ENCODE measurements around the gene DAZAP1. TPM values are rescaled to one million over a fixed set of nuclear protein-coding genes. Genes with fewer than 3 reads are reported as not detected.

The DAZAP1 gene
- total and polyA plus RNA-seq, 8 donors = 35.3 to 67.4 (median 55.1) TPM

- H3K4me3 ChIP-seq = peak overlapping the region in 2 of 4 donors; percentile 27 to 30
- FAIRE-seq (no peak), DNase-seq (peak in 5 of 6 donors; percentile 53 to 90 (median 76)), ATAC-seq (peak; percentile 88 to 97 (median 92))
- intact Hi-C loops (cut with DNase I) = loop anchor here in 1 of 3 donors (10.0 kb wide), 1 partner anchor 69 kb away; the partner anchor contains the start of gene ADAMTSL5
- peak; percentile 86 to 96 (median 91) for TF ChIP-seq CTCF (IDR thresholded peaks at IDR 0.05)
- H3K4me1 ChIP-seq = peaks cover 0 to 18% (median 0%) of the 10 kb centered on the region in 3 donors
- no peaks in the 10 kb centered on the region for H3K9me3 ChIP-seq
- peaks cover 0 to 17% (median 3%) of the 10 kb centered on the region in 4 donors for H3K27me3 ChIP-seq
- H3K36me3 ChIP-seq = peaks cover 8 to 18% (median 8%) of the 10 kb centered on the region in 3 donors
- H3K27ac ChIP-seq = no peak overlapping the region
- 2% methylated on average over 65 to 70 of the region's 70 CpGs for WGBS, 2 donors
Measured at GRCh38 chr19:1445185-1445931, 38.0 kb downstream of the DAZAP1 start.

GRCh38 chr19:1445932-1446712 is 38.7 kb downstream of the DAZAP1 start:
- no peak for FAIRE-seq
- peak in 3 of 6 donors; percentile 13 to 84 (median 51) for DNase-seq

GRCh38 chr19:1446713-1447481 is 39.5 kb downstream of the DAZAP1 start:
- H3K27me3 ChIP-seq = peaks cover 0 to 17% (median 3%) of the 10 kb centered on the region in 4 donors
- H3K4me1 ChIP-seq = peaks cover 0 to 13% (median 0%) of the 10 kb centered on the region in 3 donors
- intact Hi-C loops (cut with DNase I) = loop anchor here in 1 of 3 donors (10.0 kb wide), 1 partner anchor 68 kb away; the partner anchor contains the start of gene ADAMTSL5
- H3K9me3 ChIP-seq = no peaks in the 10 kb centered on the region
- H3K27ac ChIP-seq = no peak overlapping the region
- peaks cover 0 to 4% (median 2%) of the 10 kb centered on the region in 3 donors for H3K36me3 ChIP-seq
- WGBS, 2 donors = 6% methylated on average over 52 to 63 of the region's 63 CpGs
- no peak for TF ChIP-seq CTCF (IDR thresholded peaks at IDR 0.05)
- DNase-seq (peak in 2 of 6 donors; percentile 47 to 80), ATAC-seq (peak in 1 of 4 donors; percentile 6), FAIRE-seq (no peak)
- no peak overlapping the region for H3K4me3 ChIP-seq

More at GRCh38 chr19:1445932-1446712, 38.7 kb downstream of the DAZAP1 start:
- WGBS, 2 donors = 1 to 2% methylated on average over 66 to 99 of the region's 99 CpGs
- intact Hi-C loops (cut with DNase I) = loop anchor here in 1 of 3 donors (10.0 kb wide), 1 partner anchor 69 kb away; the partner anchor contains the start of gene ADAMTSL5
- peak in 2 of 4 donors; percentile 27 to 34 for ATAC-seq
- Histone ChIP-seq H3K9me3 (no peaks in the 10 kb centered on the region), H3K4me3 (peak overlapping the region in 2 of 4 donors; percentile 27 to 30), H3K36me3 (peaks cover under 1 to 10% (median 5%) of the 10 kb centered on the region in 3 donors), H3K27ac (no peak overlapping the region), H3K4me1 (peaks cover 0 to 13% (median 0%) of the 10 kb centered on the region in 3 donors), H3K27me3 (peaks cover 0 to 17% (median 3%) of the 10 kb centered on the region in 4 donors)
- TF ChIP-seq CTCF (IDR thresholded peaks at IDR 0.05) = no peak

- 17 to 27% methylated on average over 4 of the region's 4 CpGs for WGBS, 2 donors
- H3K4me3 ChIP-seq = no peak overlapping the region
- H3K36me3 ChIP-seq = no peaks in the 10 kb centered on the region
- H3K27me3 ChIP-seq = peaks cover 0 to 17% (median 4%) of the 10 kb centered on the region in 4 donors
- H3K4me1 ChIP-seq = peaks cover 0 to 13% (median 0%) of the 10 kb centered on the region in 3 donors
- no peak for ATAC-seq
- intact Hi-C loops (cut with DNase I) = loop anchor here in 1 of 3 donors (10.0 kb wide), 1 partner anchor 67 kb away; the partner anchor contains the start of gene ADAMTSL5
- FAIRE-seq = no peak
- TF ChIP-seq CTCF (IDR thresholded peaks at IDR 0.05) = no peak
- H3K27ac ChIP-seq = no peak overlapping the region
- no peak for DNase-seq
- no peaks in the 10 kb centered on the region for H3K9me3 ChIP-seq
Measured at GRCh38 chr19:1447504-1447903, 40.1 kb downstream of the DAZAP1 start.

All from pancreas (tissue), 10 donors.